ENCODE measurements around the gene BCAS3.

- no peak for TF ChIP-seq TCF7L2 (IDR thresholded peaks at IDR 0.05; ENCODE audit: borderline replicate concordance, extremely low read depth, insufficient read depth, insufficient read length)
- TF ChIP-seq POLR2A (IDR thresholded peaks at IDR 0.05; ENCODE audit: borderline replicate concordance, extremely low read depth, insufficient read depth, insufficient read length) = no peak
- no peak for TF ChIP-seq CTCF (IDR thresholded peaks at IDR 0.05 in 2 of 3, conservative IDR thresholded peaks at IDR 0.05 in 1 of 3; ENCODE audit: borderline replicate concordance in 1 of 3, insufficient read depth in 1 of 3, low read depth in 2 of 3, low read length in 2 of 3)
These were observed 715.0 kb downstream of the BCAS3 start for GRCh38 chr17:61392679-61393078.

All from HCT116 (cell line).